SH-SY5Y (cell line): ENCODE data around the gene GDF11.

Experiments used
- GATA2 ChIP-seq: IDR thresholded peaks from 2 replicates; pipeline ENCODE4 v1.6.1; 2011; ENCODE audit warnings: mild to moderate bottlenecking, low read depth, low read length
- GATA3 ChIP-seq: IDR thresholded peaks from 2 replicates; pipeline ENCODE4 v1.6.1; 2011; ENCODE audit warnings: low read depth, mild to moderate bottlenecking, low read length, moderate library complexity

GRCh38 chr12:55707841-55708694 is 34.9 kb upstream of the GDF11 start, which contains the start of gene ITGA7:
- TF ChIP-seq GATA3 (no peak), GATA2 (no peak)
